Endothelial cell of hepatic sinusoid (primary cell): ENCODE data around the gene ROPN1L.
"Not testable (repeated sequence)": the region's sequence is repeated elsewhere in the genome, so short reads cannot be mapped to it uniquely, and the experiment has no call there.

Experiments used
- in situ Hi-C: cut with HindIII; loops from 2 replicates; pipeline ENCODE4 v1.10.0; 2017; ENCODE audit warnings: low sequenced_read_pairs

The ROPN1L gene

GRCh38 chr5:10475931-10476676 lies 34.4 kb downstream of the ROPN1L start:
- in situ Hi-C loops = no loop called here

GRCh38 chr5:10476878-10477277 lies 35.2 kb downstream of the ROPN1L start:
- in situ Hi-C loops = no loop called here

- in situ Hi-C loops = no loop called here
Measured at GRCh38 chr5:10477943-10478342, 36.3 kb downstream of the ROPN1L start.

GRCh38 chr5:10478436-10478835 lies 36.8 kb downstream of the ROPN1L start:
- in situ Hi-C loops = no loop called here

GRCh38 chr5:10479154-10479721 lies 37.6 kb downstream of the ROPN1L start:
- in situ Hi-C loops = no loop called here

- in situ Hi-C loops = loop anchor here (5.0 kb wide), 1 partner anchor 62 kb away; no protein-coding TSS in a partner anchor
Measured at GRCh38 chr5:10480237-10480985, 38.7 kb downstream of the ROPN1L start.

GRCh38 chr5:10481241-10481935 lies 39.7 kb downstream of the ROPN1L start:
- in situ Hi-C loops = loop anchor here (5.0 kb wide), 1 partner anchor 61 kb away; no protein-coding TSS in a partner anchor

GRCh38 chr5:10482791-10483530 lies 41.3 kb downstream of the ROPN1L start:
- in situ Hi-C loops = loop anchor here (5.0 kb wide), 1 partner anchor 59 kb away; no protein-coding TSS in a partner anchor

GRCh38 chr5:10484774-10485141 lies 43.1 kb downstream of the ROPN1L start:
- in situ Hi-C loops = loop anchor here (5.0 kb wide), 1 partner anchor 58 kb away; no protein-coding TSS in a partner anchor

GRCh38 chr5:10485142-10485795 lies 43.6 kb downstream of the ROPN1L start:
- in situ Hi-C loops = no loop called here

GRCh38 chr5:10485897-10486296 lies 44.2 kb downstream of the ROPN1L start:
- in situ Hi-C loops = no loop called here

GRCh38 chr5:10486511-10487344 lies 45.0 kb downstream of the ROPN1L start:
- in situ Hi-C loops = no loop called here

GRCh38 chr5:10488144-10488543 lies 46.5 kb downstream of the ROPN1L start:
- in situ Hi-C loops = no loop called here

- in situ Hi-C loops = no loop called here
Measured at GRCh38 chr5:10489810-10490426, 48.2 kb downstream of the ROPN1L start.

- in situ Hi-C loops = no loop called here
Measured at GRCh38 chr5:10490927-10491672, 49.4 kb downstream of the ROPN1L start.

GRCh38 chr5:10491673-10492026 lies 50.0 kb downstream of the ROPN1L start:
- in situ Hi-C loops = no loop called here

- in situ Hi-C loops = no loop called here
Measured at GRCh38 chr5:10493884-10494283, 52.2 kb downstream of the ROPN1L start.

- in situ Hi-C loops = not testable (repeated sequence)
Measured at GRCh38 chr5:10494497-10494896, 52.8 kb downstream of the ROPN1L start.
